Activated CD4-positive, alpha-beta T cell treated with anti-CD3 and anti-CD28 coated beads for 1 hour (primary cell): ENCODE results near the gene EMID1.
"Not testable (repeated sequence)": the region's sequence is repeated elsewhere in the genome, so short reads cannot be mapped to it uniquely, and the experiment has no call there.

Experiments
- DNase-seq: peaks from one replicate; pipeline ENCODE4 v3.0.0-alpha.2; 2020

The EMID1 gene

DNA sequence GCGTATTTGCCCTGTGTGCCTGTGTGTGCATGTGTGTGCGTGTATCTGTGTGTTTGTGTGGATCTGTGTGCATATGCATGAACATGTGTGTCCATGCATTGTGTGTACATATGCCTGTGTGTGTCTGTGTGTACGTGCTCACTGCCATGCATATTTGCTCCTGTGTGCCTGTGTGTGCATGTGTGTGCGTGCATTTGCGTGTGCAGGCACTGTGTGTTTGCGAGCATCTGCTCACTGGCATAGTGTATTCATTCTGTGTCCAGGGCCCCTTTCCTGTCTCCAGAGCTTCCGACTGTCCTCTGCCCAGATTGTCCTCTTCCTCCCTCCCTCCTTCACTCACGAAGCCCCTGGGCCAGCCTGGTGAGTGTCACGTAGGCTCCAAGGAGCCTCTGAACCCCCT, 5.8 kb downstream of the EMID1 start:
- DNase-seq, result no peak

DNA sequence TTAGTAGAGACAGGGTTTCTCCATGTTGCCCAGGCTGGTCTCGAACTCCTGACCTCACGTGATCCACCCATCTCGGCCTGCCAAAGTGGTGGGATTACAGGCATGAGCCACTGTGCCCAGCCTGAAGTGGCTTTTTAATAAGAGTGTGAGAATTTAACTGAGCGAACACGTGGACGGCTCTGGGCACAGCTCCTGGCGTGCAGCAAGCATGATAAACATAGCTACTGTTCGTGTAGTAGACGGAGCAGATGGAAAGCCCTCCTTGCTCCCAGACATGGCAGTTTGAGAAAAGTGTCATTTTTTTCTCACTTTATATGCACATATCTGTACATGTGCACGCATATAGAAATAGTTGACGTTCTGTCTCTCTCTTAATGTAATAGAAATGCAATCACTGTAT, 7.0 kb downstream of the EMID1 start:
- DNase-seq, result no peak

DNA sequence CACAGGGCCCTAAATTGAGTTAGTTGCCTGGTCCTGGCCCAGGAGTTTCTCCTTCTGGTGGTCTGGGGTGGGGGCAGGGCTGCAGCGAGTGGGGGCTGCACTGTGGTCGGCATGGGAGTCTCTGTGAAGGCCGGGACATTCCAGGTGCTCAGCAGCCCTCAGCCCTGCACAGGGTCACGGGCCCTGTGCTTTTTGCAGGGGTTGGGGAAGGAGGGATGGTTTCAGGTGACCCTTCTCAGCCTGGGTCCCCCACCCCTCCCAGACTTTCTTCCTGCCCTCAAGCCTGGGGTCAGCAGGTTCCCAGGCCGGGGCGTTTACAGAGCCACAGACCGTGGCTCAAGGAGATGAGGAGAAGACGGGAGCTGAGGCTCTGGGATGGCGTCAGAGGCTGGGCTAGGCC, 7.8 kb downstream of the EMID1 start:
- DNase-seq, result no peak

DNA sequence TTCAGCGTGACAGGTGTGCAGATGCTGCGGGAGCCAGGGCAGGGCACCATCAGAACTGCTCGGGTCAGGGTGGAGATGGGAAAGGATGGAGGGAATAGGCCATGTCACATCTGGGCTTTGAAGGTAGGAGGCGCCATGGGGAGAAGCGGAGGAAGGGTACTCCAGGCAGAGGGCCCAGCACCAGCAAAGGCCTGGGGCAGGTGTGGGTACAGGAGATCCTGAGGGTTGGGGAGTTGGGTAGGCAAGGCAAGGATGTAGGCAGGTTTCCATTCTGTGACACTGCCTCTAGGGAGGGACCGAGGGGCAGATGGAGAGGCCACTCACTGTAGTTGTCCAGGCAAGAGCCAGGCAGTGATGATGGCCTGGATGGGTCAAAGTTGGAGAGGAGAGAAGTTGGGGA, 8.5 kb downstream of the EMID1 start:
- DNase-seq, result no peak

DNA sequence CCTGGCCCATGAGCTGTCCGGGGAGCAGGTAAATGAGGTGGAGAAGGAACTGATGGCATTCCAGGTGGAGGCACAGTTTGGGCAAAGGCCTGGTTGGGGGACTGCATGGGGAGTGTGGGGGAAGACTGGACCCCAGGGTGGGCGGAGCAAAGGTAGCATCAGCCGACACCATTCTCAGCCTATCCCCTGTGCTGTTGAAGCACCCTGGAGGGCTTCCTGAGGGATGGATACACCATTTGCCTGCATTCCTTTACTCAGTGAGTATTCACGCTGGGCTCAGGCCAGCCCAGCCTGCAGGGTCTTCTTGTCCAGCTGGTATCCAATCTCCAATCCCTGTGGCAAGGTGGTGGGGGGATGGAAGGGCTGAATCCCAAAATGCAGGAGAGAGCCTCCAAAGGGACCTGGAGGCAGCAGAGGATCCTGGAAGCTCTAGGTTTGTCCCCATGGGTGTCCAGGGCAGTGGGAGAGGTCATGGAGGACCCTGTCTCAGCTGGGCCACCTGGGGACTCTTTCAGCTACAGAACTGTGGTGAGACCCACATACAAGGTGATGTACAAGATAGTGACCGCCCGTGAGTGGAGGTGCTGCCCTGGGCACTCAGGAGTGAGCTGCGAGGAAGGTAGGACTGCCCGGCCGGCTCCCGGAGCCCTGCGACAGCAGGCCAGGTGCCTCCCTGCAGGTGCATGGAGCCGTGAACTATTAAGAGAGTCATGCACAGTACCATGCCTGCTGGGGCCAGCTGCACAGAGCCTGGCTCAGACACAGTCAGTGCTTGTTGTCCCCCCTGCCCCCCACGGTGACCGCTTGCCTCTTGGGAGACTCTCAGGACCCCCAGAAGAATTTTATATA, 9.5 kb downstream of the EMID1 start:
- DNase-seq, result no peak

DNA sequence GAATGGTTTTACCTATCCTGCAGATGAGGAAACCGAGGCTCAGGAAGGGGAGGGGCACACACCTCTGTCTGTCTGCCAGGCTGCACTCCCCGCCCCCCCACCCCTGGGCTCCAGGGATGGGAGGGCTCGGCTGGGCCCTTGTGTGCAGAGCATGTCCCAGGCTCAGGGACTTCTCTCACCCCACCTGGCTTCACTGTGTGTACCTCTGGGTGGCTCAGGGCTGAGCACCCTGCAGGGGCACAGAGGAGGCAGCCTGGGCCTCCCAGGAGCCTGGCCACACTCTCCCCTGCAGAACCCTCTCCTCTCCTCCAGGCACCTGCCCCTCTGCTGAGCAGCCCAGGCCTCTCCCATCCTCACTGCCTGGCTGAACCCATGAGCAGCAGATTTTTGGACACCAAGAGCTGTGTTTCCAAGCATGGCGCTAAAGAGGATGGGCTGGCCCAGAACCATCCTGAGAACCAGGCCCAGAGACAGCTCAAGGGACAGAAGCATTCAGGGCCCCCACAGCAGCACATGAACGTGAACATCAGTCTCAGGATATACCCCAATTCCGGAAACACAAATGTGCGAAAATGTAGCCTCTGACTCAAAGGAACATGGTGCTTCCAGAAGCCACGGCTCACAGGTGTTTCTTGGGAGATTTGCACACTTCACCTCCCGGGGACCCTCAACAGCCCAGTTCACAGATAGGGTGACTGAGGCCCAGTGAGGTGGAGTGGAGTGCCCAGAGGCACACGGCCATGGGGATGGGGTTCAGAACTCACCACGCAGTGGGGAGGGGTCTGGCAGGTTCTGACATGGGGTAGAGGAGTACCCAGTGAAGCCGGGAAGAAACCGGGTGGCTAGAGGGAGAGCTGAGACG, 10.5 kb downstream of the EMID1 start:
- no peak for DNase-seq

DNA sequence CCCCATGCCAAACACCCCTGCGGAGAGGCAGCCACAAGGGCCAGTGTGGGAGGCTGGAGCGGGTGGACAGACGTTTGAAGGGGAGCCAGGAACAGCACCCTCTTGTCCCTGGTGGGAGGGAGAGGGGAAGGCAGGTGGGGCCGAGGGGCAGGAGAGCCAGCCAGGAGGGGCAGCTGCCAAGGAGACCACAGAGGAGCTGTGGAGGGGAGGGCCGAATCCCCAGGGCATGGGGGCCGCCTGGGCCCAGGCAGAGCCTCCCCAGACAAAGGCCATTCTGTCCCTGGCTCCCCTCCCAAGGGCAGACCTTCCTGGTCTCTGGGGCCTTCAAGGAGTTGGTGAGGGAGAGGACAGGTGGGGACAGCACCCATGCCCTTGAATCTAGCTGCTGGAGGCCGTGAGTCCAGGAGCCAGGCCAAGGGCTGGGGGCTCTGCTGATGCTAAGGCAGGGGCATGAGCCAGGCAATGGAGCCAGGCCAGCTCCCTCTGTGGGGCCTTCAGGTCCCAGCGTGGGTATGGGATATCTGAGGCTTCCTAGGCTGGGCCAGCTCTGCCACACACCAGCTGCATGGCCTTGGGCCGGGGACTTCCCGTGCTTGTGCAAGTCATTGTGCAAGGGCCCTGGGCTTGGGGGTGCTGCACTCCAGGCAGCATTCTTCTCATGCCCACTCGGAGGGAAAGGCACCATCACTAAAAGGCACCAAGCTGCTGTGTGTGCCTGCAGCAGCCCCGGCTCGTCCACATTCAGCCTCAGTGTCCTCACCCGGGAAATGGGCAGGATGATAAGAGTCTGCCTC, 11.4 kb downstream of the EMID1 start:
- no peak for DNase-seq

DNA sequence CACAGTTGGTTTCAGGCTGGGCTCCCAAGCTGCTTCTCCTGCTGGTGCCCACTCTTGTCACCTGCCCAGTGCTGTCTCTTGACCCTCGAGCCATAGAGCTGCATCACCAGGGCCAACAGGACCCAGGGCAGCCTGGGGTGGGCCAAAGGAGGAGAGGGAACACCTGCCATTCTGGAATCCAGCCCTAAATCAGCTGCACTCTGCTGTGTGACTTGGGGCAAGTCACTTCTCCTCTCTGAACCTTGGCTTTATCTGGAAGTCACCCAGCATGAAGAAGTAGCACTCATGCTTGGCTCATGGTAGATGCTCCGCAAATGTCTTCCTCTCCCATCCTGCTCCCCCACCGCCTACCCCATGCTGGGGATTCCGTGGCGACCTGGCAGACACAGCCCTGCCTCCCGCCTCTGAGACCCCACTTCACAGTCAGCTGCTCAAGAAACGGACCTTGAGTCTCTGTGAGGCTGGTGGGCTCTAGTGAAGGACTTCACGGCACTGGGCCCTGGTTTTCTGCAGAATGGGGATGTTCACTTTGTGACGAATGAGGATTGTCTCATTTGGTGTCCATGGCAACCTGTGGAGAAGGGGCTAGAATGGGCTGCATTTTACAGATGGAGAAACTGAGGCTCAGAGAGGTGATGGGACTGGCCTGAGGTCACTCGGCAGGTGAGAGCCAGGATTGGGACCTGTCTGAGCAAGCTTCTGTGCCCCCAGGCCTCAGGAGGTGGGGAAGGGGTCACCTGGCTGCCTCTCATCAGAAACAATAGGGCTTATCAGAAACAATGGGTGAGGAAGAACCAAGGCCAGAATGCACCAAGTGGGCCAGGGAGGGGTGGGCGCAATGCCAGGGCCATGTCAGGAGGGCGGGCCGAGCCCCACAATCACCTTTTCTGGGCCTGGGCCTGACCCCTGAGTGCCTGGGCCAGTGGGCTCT, 12.4 kb downstream of the EMID1 start:
- no peak for DNase-seq

DNA sequence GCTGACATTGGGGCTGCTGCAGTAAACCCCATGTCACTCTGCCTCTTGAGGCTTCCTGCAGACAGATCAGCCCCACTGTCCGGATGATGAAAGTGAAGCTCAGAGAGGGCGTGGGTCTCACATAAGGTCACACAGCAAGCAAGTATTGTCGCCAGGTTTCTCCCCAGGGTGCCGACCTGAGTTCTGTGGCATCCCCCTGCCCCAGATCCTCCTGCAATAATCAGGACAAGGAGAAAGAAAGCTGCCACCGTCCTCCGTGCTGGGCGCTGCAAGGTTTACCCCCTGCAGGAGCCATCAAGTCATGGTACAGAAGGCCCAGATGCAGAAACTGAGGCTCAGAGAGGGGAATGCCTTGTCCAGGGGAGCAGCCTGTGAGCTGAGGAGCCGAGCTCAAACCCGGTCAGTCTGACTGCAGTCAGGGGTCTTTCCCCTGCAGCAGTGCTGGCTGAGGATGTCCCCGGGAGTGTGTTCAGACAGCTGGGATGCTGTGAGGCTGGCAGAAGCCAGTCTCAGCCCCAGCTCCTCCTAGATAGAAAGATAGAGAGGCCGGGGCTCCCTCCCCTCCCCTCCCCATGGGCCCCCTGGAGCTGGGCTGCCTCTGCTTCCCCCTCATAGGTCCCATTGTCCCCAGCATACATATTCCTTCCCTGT, 13.2 kb downstream of the EMID1 start:
- no peak for DNase-seq

DNA sequence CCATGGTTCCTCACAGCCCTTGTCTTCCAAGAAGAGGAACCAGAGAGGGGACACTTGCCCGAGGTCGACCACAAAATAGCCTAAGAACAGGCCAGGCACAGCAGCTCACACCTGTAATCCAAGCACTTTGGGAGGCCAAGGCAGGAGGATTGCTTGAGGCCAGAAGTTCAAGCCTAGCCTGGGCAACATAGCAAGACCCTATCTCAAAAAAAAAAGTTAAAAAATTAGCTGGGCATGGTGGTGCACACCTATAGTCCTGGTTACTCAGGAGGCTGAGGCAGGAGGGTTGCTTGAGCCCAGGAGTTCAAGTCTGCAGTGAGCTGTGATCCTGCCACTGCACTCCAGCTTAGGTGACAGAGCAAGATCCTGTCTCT, 13.7 kb downstream of the EMID1 start:
- not testable (repeated sequence) for DNase-seq

DNA sequence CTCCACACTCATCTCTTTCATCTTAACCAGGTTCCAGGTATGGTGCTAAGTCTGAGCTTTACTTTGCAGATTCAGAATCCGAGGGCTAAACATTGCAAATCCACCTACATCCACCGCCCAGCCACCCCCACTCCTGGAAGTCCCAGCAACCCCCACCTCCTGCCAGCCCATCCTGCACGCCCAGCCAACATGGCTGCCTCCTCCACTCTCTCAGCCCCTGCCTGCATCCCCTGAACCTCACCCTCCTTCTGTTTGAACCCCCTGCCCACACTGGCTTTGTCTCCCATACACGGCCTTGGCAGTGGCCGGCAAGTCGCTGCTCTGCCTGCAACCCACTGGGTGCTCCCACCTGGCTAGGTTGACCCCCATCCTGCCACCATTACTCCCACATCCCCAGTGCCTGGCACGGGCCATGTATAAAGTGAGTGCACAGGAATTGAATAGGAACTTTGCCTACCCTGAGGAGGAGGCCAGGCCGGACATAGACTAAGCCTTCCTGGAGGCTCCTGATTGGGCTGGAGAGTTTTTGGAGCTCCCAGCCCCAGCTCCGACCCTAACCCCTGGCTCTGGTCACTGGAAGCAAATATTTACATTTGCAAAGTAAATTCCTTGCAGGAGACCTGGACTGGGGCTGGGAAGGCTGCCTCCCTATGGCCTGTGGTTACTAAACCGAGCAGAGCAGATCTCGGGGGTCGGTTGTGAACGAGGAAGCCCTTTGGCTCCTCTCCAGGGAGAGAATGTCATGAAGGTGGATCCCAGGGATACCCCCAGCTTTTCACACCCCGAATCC, 14.4 kb downstream of the EMID1 start:
- no peak for DNase-seq

DNA sequence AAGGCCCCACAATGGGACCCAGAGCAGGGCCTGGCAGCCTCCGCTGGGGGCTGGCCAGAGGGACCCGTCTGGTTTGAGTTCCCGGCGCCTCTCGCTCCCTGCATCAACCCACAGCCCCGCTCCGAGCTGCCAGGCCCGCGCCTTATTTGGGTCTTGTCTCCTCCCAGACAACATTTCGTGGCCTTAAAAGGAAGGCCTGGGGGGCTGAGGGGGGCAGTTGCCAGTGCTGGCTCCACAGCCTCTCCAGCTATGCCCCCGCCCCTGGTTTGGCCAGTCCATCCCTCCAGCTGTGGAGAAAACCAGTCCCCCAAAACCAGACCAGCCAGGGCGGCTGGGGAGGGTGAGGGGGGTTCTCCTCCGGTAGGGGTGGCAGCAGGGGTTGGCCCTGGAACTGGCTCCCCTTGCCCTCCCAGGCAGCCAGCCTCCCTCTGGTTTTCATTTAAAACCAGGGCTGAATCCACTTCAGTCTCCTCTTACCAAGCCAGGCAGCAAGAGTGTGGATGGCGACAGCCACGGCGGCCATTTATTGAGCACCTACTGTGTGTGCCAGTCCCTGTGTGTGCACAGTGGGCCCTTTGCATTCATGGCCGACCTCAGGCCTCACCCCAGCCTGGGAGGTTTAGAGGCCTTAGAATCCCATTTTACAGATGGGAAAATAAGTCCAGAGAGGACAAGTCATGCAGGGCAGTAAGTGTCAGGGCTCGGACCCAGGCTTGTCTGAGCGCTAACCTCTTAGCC, 18.6 kb downstream of the EMID1 start:
- DNase-seq, result no peak

DNA sequence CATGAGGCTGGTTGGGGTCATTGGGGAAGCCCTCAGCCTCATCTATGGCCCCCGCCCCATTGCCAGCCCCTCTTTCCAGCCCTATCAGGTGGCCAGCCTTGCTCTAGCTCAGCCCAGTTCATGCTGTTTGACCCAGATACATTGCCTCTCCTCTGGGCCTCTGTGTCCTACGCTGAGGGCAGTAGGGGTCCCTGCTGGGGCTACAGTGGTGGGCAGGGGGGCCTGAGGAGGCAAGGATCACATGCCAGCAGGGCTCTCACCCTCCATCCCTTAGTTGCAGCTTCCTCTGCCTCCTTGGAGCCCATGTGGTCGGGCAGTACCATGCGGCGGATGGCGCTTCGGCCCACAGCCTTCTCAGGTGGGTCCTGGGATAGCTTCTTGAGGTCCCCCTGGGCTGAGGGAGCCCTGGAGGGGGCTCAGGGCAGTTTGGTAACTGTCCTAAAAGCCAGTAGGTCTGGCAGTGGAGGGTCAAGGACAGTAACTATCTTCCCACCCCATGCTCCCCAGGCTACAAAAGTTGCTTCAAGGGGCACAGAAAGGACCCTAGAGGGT, 19.2 kb downstream of the EMID1 start:
- DNase-seq, result no peak

DNA sequence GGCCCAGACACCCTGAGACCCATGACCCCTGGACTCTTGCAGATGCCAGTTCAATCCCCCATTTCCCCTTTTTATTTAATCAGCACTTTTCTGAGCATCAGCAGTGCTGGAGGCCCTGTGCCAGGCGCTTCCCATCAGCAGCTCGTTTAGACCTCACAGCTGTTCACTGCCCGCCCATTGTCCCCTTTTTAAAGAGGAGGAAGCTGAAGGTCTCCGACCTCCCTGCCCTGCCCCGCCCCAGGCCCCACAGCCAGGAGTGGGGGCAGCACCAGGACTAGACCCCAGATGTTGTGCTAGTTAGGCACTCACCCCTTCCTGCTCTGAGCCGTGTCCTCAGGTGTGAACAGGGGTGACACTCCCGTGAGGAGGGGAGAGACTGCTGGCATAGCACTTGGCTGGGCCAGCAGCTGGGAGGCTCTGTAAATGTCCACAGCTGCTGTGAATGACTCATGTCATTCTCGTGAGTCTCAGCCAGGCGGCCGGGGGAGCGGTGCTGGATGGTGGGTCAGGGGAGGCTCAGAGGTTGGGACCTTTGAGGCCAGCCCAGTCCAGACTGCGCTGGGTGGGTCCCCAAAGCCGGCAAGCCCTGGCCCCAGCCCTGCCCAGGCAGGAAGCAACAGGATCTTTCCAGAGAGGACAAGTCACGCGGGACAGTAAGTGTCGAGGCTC, 19.9 kb downstream of the EMID1 start:
- DNase-seq, result no peak

DNA sequence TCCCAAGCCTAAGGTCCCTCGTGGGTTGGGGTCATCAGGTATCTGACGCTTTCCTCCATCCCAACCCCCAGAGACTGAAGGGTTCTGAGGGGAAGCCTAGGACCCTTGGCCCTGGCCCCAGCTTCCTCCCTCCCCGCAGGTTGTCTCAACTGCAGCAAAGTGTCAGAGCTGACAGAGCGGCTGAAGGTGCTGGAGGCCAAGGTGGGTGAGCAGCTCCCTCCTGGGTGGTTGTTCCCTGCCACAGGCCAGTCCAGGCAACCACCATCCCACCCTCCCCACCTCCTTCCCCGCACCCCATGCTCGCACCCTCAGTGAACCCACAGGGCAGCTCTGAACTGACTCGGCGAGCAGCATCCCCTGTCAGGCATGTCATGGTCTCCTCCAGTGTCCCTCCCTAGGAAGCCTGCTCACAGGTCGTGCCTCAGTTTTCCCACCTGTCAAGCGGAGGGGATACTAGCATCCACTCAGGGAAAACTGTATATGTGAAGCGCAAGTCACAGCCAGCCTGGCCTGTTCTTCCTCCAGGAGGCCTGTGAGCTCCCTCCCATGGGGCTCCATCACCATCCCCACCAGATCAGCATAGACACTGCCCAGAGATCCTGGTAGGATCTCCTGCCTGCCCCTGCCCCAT, 20.8 kb downstream of the EMID1 start:
- no peak for DNase-seq

DNA sequence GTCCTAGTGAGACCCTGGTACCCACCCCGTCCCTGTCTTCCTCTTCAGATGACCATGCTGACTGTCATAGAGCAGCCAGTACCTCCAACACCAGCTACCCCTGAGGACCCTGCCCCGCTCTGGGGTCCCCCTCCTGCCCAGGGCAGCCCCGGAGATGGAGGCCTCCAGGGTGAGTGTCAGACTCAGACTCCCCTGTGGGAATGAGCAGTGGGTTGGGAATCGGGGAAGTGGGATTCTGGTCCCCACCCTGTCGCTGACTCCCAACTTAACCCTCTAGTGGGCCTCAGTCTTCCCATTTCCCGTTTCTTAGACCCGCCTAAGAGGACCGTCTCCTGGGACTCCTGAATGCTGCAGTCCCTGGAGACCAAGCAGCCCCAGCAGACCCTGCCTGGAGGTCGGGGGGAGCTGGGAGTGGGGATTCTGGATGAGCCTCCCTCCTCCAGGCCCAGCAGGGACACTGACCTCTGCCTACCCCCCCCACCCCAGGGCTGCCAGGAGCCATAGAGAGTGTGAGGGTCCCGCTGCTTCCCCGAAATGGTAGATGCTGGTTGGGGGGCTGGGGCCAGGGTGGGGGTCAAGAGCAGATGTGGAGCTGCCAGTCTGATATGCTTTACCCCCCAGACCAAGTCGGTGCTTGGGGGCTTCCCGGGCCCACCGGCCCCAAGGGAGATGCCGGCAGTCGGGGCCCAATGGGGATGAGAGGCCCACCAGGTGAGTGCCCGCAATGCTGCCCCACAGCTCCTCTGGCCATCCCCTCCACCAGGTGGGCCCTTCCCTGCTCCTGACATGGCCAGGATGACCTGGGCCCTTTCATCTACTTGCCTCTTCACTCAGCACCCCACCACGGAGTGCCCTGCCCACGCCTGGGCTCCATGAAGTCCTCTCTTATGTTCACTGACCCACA, 25.5 kb downstream of the EMID1 start:
- no peak for DNase-seq
